G401.6 (cell line): ENCODE data around the gene APLP2.
"Not testable (repeated sequence)": the region's sequence is repeated elsewhere in the genome, so short reads cannot be mapped to it uniquely, and the experiment has no call there.

Experiments
- FAIRE-seq: peaks from 2 replicates; lab custom pipeline; 2012; peaks lifted over from hg19 to GRCh38; lab: Jason Lieb, UNC

The APLP2 gene

DNA sequence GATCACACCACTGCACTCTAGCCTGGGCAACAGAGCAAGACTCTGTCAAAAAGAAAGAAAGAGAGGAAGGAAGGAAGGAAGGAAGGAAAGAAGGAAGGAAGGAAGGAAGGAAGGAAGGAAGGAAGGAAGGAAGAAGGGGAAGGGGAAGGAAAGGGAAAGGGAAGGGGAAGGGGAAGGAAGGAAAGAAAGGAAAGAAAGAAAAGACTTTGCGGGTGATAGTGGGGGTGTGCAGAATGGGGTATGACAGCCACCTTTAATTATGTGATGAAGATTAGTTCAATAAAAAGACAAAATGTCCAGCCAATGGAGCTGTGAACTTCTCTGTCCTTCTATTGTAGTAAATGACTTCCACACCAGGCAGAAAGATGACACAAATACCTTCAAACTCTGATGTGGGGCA is 8.7 kb upstream of the APLP2 start:
- FAIRE-seq: no peak

DNA sequence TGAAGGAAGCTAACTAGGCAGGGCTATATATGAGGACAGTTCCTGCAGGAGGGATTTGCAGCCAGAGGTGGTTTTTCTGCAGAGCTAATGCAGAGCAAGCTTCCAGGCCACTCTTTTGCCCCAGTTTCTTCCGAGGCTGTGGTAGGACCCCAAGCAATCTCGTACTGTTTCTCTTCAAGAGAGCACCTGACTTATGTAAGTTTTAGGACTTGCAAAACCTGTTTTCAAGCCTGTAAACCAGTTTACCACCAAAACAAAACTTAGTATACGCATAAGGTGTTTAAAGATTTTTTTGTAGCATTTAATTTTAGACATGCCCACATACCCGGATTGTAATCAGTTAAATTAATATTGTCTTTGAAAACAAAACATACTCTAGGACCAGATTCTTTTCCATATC is 7.7 kb upstream of the APLP2 start:
- no peak for FAIRE-seq

DNA sequence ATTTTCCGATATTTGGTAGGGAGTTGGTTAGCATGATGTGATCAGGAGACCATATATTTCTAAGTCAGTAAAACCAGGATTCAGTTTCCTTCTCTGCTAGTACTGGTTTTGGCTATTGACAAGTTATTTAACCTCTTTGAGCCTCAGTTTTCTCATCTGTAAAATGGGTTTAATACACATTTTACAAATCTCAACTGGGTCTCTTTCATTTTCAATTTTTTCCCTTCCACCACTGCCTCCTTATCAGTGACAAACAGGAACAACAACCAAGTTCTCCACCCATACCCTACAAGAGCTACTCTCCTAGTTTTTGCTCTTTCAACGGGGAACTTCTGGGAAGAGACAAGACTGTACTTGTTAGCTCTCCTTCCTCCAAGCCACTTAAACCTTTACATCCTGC is 6.2 kb upstream of the APLP2 start:
- no peak for FAIRE-seq

DNA sequence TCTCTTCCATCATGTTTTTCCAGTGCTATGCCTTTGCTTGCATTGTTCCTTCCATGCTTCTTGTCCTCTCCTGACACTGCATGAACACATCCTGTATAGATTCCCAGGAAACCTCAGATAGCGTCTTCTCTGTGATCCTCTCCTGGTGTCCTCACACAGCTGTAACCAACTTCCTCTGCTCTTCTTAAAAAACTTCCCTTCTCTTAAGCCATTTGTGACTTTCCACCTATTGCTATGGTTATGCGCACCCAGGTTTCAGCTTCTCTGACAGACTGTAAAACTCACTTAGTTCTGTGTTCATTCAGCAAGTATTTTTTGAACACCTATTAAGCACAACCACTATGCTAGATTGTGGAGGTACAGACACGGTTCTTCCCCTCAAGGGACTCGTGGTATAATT is 5.1 kb upstream of the APLP2 start:
- FAIRE-seq: no peak

DNA sequence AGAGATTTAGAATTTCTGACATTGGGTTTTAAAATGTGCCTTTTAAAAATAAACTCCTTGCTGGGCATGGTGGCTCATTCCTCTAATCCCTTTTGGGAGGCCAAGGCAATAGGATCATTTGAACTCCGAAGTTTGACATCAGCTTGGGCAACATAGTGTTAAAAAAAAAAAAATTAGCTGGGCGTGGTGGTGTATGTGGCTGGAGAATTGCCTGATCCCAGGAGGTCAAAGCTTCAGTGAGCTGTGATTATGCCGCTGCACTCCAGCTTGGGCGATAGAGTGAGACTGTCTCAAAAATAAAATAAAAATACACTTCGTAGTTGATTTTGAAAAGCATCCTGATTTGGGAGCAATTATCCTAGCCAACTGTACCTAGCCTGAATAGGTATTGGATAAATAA is 3.4 kb upstream of the APLP2 start:
- no peak for FAIRE-seq

DNA sequence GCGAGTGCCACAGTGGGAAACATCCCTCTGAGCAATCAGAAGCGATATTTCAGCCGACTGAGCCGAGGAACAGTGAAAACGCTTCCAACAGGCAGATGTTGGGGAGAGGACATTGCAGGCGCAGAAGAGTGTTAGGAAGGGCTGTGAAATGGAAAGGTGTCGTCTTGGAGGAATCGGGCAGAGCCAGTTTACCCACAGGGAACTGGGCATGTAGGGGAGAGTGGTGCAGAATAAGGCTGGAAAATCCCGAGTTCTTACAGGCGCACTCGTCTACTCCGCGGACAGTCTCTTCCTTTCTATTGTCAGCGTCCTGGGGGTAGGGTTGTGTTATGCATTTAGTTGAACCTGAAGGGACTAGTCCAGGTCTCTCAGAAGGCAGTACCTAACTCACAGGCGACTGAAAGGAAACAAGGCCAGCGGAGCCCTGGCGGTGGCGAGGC is 1.1 kb upstream of the APLP2 start:
- FAIRE-seq: no peak

DNA sequence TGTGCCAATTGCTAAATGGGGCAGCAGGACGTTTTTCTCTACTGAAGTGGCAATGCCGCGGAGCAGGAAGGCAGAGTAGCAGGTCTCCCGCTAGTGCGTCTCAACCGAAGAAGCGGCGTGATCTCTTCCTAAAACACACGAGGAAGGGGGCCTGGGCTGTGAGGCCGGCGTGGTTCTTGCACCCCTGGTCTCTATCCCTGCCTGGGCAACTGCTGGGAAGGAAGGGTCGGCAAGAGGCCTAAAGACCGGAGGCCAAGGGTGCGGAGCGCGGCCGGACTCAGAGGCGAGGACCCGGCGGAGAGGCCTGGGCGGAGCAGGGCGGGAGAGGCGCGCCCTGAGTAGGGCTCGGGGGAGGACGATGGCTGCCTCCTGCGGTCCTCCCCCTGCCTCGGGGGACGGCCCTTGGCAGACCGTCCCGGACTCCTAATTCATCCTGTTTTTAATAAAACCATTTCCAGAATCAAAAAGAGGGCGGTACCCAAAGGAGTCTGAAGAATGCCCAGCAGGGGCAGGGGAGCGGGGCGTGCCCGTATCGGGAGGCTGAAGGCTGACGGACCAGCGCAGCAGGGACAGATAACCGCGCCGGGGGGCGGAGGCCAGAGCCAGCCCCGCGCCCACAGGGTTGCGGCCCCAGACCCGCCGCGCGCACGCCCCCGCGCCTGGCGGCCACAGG is 572 bp upstream of the APLP2 start:
- no peak for FAIRE-seq

DNA sequence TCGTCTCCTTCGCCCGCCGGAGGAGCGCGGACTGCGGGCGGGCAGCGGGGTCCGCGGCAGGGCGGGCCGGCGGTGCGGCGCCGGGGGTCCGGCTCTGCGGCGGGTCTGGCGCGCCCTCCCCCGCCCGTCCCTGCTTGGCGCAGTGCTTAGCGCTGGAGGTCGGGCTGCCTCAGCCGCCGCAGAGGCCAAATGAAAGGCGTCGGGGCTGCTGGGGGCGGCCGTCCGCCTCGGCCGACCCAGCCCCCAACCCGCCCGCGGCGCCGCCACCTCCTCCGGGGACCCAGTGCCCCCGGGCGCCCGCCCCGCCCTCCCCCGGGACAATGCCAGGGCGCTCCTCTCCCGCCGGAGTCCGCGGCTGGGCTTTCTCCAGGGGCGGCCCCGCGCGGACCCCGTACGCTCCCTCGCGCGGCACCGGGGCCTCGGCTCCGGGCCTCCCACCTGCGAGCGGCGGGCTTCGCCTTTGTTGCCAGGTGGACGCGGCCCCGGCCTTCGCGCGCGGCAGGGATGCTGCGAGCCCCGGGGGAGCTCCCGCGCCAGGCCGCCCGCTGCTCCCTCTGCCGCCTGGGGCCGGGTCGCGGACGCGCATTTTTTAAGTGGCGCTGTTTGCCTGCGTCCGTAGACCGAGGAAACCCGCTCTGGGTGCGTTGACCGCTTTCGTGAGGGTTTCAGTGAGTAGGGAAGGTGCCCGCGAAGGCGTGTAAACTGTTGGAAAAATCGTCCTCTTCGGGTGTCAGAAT is 583 bp downstream of the APLP2 start:
- no peak for FAIRE-seq

DNA sequence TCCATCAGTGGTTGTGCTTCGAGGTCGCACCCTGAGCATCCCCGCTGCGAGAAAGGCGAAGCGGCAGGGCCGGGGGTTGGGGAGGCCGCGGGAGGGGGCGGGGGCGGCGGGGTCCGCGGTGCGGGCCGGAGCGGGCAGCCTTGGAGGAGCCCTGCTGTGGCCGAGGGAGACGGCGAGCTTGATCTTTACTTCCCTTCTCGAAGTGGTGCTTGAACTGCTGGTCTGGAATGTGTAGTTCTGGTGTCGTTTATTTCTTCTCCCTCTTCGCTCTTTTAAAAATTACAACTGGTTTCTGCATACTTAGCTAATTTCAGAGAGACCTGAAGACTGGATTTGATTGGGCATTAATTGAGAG is 1.1 kb downstream of the APLP2 start:
- FAIRE-seq: no peak

DNA sequence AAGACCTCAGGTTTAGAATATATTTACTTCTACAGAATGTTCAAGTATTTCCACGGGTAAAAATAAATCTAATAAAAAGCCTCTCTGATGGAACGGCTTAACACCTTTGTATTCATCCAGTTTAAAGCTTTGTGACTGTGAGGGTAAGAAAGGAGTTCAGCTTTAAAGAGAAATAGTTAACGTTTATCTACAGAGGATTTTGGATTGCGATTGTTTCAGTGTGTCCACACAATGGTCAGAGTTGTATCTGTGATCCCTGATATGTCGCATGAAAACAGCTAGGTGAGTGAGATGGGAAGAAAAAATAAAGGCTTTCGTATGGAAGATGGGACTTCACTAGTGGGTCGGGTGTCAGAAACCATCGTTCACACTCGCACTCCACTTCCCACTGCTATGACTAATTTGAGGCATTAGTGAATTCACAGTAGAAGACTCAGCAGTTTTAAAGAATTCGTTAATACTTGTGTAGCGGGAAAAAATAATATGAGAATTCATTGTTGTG is 1.6 kb downstream of the APLP2 start:
- FAIRE-seq: no peak

DNA sequence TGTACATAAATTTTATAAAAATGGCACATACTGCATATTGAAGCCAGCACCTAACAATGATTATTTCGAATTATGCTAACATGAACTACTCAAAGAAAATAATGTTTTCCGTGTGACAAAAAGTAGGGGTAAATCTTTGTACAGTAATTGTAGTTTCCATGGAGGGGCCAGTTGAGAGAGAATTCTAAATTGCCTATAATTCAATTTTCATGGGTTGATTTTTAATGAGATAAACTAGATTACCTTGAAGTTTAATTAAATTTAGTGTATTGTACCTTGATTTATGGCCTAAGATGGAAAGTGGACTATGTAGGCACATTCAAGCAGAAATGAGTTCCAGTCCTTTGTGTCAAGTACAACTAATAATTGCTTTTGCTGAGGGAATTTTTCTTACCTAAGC is 5.0 kb downstream of the APLP2 start:
- no peak for FAIRE-seq

DNA sequence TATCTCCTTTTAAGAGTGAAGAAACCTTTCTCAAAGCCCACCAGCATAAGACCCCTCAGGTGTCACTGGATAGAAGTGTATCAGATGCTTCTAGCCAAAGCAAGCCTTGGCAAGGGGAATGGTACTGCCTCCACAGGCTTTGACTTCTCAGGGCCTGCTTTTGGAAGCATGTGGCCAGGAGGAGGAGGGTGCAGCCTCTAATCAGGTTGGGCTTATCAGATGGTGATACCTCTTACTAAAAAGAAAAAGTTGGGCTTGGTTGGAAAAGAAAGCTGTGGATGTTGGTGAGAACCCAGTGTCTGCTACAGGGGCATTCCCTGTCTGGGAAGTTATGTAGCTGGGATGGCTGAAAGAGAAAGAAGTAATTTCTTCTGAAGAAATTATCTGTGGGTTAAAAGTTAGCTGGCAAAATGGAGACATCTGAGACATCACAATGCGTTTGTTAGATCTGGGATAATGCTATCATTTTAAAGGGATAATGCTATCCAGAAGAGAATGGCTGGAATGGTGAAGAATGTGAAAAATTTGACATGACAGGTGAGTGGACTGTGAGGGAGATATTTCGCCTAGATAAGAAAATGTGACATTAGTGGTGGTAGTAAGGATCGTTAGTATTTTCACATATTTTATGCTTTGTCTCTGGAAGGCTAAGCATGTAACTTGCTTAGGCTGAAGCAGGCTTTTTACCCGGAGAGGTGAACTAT is 7.2 kb downstream of the APLP2 start:
- no peak for FAIRE-seq

DNA sequence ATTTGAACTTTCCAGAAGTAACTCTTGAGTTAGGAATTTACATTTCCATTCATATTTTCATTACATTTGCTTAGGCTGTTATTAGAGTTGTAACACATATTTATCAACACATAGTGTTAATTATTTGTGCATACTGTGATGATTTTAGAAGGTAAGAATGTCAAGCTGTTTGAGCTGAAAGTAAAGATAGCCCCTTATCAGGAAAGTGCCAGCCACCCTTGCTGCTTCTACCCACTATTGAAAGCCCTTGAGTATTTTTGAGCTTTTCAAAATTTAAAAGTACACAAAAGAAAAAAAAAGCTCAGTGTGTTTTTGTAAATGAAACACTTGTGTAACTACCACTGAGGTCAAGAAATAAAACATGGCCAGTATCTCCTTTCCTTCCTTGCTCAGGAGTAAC is 8.0 kb downstream of the APLP2 start:
- peak; percentile 13 for FAIRE-seq

DNA sequence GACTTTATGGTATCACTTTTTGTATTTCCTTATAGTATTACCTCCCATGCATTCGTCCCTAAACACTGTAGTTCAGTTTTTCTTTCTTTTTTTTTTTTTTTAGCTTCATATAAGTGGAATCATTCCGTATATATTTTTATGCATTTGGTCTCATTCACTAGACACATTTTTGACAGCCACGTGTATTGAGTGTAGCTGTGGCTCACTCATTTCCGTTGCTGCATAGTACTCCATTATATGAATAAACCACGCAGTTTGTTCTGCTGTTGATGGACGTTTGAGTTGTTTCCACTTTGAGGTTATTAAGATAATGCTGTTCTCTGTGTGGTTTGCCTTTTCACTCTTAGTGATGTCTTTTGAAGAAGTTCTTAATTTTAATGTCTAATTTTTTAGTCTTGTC is 8.4 kb downstream of the APLP2 start:
- FAIRE-seq: no peak

DNA sequence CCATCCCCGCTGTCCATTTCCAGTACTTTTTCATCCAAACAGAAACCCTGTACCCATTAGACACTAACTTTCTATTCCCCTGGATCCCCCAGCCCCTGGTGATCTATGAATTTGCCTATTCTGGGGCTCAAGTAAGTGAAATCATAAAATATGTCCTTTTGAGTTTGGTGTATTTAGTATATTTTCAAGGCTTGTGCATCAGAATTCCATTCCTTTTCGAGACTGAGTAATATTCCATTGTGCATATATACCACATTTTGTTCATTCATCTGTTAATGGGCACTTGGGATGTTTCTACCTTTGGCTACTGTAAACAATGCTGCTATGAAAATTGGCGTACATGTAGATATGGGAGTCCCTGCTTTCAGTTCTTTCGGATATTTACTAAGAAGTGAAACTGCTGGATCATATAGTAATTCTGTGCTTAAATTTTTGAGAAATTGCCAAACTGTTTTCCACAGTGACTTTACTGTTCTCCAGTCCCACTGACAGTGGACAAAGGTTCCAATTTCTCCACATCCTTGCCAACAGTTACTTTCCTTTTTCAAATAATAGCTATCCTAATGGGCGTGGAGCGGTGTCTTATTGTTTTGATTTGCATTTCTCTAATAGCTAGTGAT is 16.1 kb downstream of the APLP2 start:
- FAIRE-seq: no peak

DNA sequence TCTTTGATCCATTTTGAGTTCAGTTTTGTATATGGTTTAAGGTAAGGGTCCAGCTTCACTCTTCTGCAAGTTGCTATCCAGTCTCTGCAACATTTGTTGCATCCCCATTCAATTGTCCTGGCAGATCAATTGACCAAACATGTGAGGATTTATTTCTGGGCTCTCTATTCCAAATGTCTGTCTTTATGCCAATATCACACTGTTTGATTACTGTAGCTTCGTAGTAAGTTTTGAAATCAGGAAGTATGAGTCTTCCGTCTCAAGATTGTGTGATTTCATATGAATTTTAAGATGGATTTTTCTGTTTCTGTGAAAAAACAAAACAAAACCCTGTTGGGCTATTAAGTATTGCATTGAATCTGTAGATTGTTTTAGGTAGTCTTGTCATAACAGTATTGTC is 17.0 kb downstream of the APLP2 start:
- no peak for FAIRE-seq

DNA sequence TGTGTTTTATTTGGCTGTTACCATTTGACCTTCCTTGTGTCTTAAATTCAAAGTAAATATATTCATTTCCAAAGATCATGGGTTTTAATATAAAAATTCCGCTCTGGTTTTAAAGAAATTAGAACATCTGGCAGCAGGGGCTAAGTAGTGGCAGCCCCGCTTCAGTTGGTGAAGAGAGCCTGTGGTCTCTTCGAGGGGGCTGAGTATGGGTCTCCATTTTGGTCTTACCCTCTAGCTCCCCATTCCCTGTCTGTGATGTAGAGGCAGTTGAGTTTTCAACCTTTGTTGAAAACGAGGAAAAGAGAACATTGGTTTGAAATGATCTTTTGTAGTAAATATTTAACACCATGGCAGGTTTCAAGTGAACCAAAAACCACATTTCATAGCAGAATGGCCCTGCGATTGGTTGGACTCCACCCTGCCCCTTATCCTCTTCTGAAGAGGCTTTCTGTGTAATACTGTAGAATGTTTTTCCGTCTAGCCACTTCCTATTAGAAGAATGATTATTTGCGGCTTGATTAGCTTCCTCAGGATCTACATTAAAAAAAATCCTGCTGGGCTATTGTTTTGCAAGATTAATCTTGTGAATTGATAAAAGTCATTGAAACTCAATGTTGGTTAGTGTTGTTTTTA is 17.7 kb downstream of the APLP2 start:
- no peak for FAIRE-seq

DNA sequence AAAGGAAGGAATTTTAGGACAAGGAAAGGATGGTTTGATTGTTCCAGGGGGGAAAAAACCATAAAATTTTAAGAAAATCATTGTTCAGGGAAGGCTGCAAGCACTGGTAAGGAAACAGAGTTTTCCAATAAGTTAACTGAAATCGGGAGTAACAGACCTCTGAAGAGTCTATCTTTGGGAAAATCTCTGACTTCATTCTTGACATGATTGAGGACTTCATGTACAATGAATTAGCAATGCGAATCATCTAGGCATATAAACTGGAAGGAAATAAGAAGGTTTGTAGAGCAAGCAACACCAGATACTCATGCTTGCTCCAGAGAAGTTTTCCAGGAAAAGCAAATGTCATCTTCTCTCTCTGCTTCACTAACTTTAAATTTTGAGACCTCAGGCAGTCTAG is 18.5 kb downstream of the APLP2 start:
- FAIRE-seq: no peak

DNA sequence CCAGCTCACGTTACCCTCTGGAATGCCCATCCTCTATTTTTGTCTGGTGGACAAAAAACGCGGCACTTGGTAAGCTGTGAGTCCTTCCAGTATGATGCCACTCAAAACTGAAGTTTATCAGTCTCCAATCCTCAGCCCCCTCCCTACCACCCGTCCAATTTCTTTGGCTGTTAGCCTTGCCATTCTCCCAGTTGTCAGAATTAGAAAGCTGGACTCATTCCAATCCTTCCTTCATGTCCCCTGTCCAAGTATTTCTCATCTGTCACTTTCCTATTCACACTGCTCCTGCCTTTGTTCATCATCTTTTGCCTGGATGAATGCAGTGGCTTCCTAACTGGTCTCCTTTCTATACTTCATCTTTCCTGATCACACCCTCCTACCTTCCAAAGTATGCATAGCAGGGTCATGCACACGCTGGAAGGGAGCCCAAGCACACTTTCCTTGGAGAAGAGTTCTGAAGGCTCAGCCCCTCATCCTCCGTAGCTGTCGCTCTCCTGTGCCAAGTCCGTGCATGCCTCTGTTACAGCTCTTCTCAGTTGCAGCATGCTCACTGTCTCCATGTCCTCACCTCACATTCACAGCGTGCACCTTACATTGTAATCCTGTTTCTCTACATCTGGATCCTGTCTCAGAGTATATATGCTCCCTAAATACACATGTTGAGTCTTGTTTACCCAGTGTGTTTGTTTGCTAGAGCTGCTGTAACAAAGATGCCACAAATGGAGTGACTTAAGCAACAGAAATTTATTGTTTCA is 19.4 kb downstream of the APLP2 start:
- FAIRE-seq: no peak

DNA sequence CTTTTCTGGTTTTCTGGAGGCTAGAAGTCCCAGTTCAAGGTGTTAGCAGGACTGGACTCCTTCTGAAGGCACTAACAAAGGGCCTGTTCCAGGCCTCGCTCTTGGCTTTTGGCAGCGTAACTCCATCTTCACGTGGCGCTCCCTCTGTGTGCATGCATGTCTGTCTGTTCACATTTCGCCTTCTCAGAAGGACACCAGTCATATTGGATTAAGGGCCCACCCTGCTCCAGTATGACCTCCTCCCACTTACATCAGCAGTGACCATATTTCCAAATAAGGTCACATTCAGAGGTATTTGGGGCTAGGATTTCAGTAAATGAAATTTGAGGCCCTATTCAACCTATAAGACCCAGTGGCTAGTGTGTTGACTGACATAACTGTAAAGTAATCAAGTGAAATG is 20.0 kb downstream of the APLP2 start:
- FAIRE-seq: no peak

DNA sequence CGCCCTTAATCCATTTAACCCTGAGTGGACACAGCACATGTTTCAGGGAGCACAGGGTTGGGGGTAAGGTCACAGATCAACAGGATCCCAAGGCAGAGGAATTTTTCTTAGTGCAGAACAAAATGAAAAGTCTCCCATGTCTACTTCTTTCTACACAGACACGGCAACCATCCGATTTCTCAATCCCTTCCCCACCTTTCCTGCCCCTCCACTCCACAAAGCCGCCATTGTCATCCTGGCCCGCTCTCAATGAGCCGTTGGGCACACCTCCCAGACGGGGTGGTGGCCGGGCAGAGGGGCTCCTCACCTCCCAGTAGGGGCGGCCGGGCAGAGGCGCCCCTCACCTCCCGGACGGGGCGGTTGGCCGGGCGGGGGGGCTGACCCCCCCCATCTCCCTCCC is 20.8 kb downstream of the APLP2 start:
- FAIRE-seq: not testable (repeated sequence)

DNA sequence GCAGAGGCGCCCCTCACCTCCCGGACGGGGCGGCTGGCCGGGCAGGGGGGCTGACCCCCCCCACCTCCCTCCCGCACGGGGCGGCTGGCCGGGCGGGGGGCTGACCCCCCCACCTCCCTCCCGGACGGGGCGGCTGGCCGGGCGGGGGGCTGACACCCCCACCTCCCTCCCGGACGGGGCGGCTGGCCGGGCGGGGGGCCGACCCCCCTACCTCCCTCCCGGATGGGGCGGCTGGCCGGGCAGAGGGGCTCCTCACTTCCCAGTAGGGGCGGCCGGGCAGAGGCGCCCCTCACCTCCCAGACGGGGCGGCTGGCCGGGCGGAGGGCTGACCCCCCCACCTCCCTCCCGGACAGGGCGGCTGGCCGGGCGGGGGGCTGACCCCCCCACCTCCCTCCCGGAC is 21.5 kb downstream of the APLP2 start:
- not testable (repeated sequence) for FAIRE-seq
